ENCODE results near the gene LSAMP.

GRCh38 chr3:115785782-115786181, 659.5 kb downstream of the LSAMP start:
- no peak for TF ChIP-seq CTCF (IDR thresholded peaks at IDR 0.05; ENCODE audit: extremely low read depth in 1 of 2, insufficient read depth in 1 of 2, low read depth in 1 of 2, low read length in 2 of 2)
- no peak for TF ChIP-seq GATA2 (IDR thresholded peaks at IDR 0.05; ENCODE audit: insufficient read depth, insufficient read length, low read depth, low read length)
- no peak for TF ChIP-seq MAX (IDR thresholded peaks at IDR 0.05; ENCODE audit: insufficient read depth, insufficient read length)
